Measurements from ENCODE around the gene CMKLR1. TPM values are rescaled to one million over a fixed set of nuclear protein-coding genes. Genes with fewer than 3 reads are reported as not detected.

CMKLR1 gene
- total RNA-seq, 1 donor from 2014 or later = 6.4 TPM

DNA sequence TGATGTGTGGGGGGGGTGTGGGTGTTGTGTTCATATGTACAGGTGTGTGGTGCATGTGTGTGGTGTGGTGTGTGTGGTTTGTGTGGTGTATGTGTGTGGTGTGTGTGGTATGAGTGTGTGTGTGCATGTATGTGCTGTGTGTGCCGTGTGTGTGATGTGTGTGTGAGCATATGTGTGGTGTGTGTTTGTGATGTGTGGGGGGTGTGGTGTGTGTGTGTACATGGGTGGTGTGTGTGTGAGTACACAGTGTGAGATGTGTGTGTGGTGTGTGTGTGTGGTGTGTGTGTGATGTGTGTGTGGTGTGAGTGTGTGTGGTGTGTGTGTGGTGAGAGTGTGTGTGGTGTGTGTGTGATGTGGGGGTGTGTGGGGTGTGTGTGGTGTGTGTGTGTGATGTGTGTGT lies 24.5 kb upstream of the CMKLR1 start:
- ATAC-seq (no peak), DNase-seq (no peak)
- intact Hi-C loops (cut with micrococcal nuclease) = no loop called here

DNA sequence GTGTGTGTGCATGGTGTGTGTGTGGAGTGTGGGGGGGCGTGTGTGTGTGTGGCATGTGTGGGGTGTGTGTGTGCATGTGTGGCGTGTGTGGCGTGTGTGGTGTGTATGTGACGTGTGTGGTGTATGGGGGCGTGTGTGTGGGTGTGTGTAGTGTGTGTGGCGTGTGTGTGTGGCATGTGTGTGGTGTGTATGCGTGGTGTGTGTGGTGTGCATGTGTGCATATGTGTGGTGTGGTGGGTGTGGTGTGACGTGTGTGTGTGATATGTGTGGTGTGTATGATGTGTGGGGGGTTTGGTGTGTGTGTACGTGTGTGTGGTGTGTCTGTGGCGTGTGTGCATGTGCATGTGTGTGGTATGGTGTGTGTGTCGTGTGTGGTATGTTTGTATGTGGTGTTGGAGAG lies 24.1 kb upstream of the CMKLR1 start:
- intact Hi-C loops (cut with micrococcal nuclease) = no loop called here
- DNase-seq = no peak
- ATAC-seq = no peak

DNA sequence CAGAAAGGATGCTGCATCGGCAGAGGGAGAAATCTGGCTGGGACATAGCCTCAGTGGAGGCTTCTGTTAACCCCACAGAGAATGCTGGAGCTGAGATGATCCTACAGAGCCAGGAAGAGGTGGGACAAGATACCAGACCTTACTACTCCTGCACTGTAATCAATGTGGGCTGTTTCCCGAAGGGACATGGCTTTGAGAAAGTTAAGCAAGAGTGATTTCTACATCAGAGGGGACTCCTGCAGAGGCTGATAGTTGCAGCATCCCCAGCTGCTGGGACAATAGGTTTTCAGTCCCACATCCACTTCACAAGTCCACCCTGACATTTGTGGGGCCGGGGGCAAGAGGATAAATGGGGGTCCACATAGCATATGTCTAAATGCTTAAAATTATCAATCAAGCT lies 22.5 kb upstream of the CMKLR1 start:
- ATAC-seq (no peak), DNase-seq (no peak)
- intact Hi-C loops (cut with micrococcal nuclease) = no loop called here

DNA sequence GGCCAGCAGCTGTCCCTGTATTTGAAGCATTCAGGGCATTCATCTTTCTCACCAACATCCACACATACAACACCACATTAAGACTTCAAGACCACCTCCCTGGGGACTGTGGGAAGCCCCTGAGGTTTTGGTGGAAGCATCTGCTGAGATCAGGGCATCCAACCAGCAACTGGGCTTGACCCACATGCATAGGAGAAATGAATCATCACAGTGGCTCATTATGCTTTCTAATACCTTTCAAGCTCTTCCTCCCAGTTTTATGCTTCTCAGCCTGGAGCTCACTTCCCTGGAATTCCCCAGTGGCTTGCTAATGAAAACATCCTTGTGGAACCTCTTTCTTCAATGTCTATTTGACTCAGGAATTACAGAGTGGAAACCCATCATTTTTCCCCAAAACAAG lies 21.4 kb upstream of the CMKLR1 start:
- intact Hi-C loops (cut with micrococcal nuclease) = no loop called here
- no peak for ATAC-seq
- DNase-seq = no peak

DNA sequence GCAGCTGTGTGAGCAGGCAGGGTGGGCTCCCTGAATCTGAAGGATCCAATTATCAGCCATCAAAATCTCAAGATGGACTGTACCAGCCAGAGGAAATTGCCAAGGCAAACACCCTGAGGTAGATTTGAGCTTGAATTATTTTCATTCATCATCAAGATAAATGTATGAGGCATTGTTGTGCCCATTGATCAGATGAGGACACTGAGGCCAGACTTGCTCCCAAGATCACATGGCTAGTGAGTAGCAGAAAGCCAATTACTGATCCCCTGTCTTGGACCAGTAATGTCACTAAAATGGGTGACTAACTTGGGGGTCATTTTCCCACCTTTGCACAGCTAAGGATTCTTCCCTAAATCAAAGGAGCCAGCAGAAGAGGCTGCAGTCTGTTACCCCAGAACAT lies 20.9 kb upstream of the CMKLR1 start:
- no peak for DNase-seq
- ATAC-seq = no peak
- intact Hi-C loops (cut with micrococcal nuclease) = no loop called here

DNA sequence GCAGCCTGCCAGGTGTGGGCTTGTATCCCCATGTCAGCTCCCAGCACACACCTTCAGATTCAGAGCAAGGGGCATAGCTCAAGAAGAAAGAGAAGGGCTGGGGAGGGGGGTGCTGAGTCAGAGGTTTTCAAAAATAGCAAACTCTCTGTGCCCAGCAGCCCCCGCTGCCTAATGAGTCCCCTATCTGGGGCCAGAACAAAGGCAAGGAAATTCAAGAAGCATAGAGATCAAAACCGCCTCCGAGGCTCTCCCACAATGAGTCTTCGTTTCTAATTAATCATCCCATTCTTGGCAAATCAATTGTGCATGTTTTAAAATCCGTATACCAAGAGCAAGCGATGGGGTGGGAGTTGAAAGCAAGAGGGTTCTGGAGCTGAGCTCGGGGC lies 19.5 kb upstream of the CMKLR1 start:
- DNase-seq (no peak), ATAC-seq (no peak)
- intact Hi-C loops (cut with micrococcal nuclease) = no loop called here

DNA sequence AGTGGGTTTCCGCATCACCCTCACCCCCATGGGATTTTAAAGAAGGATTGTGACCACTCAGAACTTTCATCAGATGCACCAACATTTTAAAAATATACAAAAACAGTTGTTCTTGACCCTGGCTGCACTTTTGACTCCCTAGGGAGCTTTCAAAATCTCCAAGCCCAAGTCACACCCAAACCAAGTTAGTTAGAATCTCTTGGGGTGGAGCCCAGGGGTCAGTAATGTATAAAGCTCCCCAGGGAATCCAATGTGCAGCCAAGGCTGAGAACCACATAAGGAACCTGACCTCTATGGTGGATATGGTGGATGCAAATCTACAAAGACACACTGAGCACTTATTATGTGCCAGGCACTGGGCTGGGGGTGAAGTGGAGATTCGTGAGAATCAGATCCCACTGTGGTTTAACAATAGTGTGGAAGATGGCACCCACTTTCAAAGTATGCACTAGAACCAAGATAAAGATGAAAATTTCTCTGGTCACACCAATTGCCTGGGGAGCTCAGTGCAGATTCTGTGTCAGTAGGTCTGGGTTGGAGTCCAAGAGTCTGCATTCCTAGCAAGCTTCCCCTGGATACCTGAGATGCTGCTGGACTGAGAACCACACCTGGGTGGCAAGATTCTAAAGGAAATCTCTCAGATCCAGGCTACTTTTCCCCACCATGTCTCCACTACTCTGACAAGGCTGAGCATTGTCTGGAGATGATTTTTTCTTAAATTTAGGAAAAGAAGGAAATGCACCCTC lies 18.9 kb upstream of the CMKLR1 start:
- ATAC-seq = no peak
- no peak for DNase-seq
- intact Hi-C loops (cut with micrococcal nuclease) = no loop called here

DNA sequence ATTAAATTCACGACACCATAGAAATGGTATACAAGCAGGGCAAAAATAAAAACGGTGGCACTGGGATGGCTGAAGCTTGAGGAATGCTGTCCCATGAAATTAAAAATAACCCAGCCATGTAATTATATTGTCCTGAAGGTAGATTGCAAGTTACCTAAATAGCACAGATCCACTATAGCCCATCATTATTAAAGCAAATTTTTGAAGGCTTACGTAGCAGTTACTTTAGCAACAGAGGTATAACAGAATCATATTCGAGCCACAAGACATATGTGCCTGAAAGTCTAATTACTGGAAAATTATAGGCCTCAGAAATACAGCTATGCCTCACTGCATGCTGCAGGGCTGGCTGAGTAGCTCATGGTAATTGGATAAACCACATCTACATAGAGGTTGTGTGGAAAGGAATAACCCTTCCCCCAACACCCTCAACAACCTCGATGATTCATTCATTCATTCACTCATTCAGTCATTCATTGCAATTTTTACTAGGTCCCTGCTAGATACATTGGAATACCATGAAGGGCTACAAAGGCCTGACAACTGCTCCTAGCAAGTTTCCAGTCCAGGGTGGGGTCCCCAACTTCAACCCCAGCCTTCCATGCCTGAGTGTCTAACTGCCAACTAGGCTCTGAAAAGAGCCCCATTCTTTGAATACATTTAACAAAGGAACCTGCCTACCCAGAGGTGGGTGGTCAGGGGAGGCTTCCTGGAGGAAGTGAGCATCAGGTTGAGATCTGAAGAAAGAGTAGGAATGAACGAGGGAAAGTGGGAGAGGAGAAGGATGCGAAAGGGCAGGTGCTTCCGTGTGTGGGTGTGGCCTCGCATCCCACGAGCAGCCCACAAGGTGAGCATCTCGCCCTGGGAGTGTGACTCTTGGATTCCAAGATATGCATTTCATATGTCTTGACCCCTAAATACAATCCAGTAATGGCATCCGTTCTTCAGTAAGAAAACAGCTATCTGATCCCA lies 18.0 kb upstream of the CMKLR1 start:
- ATAC-seq (no peak), DNase-seq (no peak)
- intact Hi-C loops (cut with micrococcal nuclease) = no loop called here

DNA sequence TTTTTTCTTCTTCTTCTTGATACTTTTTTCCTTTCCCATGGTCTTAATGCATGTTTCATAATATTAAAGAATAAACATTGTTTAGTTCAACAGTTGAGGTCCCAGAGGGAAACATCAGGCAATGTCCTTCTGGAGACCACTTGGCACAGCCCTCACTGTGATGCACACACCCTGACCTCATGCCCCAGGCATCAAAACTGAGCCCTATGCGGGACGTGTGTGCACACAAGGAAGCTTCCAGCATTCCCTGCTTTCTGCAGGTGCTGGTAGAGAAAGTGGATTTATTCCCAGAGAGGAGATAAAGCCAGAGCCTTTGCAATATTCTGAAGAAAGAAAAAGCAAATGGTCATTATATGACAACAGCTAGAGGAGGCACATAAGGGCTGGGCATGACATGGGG lies 16.0 kb upstream of the CMKLR1 start:
- intact Hi-C loops (cut with micrococcal nuclease) = no loop called here
- no peak for DNase-seq
- no peak for ATAC-seq

DNA sequence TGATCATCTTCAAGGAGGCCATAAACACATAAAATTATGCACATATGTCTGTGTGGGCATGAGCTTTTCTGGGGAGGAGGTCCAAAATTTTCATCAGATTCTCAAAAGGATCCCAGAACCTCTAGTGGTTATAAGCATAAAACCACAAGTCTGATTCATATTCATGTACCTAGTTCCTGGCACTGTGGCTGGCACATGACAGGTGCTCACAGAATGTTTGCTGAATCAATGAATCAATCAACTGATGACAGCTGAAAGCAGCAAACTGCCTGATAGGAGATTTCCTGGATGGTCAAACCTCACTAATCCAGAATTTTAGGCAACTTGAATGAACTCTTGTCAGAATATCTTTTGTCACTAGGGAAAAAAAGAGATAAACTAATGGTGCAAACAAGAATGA lies 13.5 kb upstream of the CMKLR1 start:
- ATAC-seq (no peak), DNase-seq (no peak)
- intact Hi-C loops (cut with micrococcal nuclease) = no loop called here

DNA sequence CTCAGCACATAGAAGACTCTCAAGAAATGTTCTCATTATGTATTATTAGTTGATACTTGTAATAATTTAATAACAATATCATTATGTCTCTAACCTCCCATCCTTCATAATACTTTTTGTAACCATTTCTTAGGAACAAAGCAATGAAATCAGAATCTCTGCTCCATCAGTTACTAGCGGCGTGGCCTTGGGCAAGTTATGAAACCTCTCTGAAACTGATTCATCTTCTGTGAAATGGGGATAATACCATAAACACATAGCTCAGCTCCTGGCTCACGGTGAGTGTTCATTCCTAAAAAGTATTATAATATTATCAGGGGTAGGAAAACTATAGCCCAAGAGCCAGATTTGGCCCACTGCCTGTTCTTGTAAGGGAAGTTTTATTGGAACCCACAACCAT lies 11.4 kb upstream of the CMKLR1 start:
- no peak for ATAC-seq
- intact Hi-C loops (cut with micrococcal nuclease) = no loop called here
- DNase-seq = no peak

DNA sequence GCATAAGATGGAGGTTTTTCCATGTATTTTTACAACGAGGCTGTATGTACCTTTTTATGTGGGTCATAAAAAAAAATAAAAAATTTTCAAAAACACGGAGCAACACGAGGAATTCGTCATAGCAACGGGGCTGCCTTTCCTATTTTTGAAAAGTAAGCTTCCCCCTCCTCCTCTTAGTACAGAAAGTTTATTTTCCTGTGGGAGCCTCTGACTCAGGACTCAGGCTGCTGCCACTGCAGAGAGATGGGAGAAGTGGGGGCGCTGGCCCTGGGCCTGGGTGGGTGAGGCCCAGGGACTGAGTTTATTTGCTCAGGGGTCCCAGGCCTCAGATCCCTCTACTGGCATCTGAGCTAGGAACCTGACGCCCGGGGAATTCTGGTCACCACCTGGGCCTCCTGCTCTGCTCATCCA lies 10.2 kb upstream of the CMKLR1 start:
- DNase-seq (no peak), ATAC-seq (peak; percentile 30)
- intact Hi-C loops (cut with micrococcal nuclease) = no loop called here

DNA sequence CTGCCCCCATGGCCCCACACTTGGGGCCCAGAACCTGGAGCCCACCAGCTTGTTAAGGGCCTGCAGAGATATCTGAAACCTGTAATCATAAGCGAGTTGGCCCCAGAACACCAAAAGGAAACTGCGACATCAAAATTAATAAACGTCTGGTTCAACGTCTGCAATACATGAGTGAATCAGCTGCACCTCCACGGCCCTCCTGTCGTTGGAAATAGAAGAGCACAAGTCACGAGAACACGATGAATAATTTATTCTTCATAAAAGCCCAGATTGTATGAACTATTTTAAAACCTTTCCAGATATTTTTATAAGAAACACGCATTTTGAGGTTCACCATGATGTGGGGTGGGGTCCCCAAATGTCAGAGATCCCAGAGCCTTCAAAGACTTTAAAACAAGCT lies 9.7 kb upstream of the CMKLR1 start:
- intact Hi-C loops (cut with micrococcal nuclease) = no loop called here
- ATAC-seq (no peak), DNase-seq (no peak)

DNA sequence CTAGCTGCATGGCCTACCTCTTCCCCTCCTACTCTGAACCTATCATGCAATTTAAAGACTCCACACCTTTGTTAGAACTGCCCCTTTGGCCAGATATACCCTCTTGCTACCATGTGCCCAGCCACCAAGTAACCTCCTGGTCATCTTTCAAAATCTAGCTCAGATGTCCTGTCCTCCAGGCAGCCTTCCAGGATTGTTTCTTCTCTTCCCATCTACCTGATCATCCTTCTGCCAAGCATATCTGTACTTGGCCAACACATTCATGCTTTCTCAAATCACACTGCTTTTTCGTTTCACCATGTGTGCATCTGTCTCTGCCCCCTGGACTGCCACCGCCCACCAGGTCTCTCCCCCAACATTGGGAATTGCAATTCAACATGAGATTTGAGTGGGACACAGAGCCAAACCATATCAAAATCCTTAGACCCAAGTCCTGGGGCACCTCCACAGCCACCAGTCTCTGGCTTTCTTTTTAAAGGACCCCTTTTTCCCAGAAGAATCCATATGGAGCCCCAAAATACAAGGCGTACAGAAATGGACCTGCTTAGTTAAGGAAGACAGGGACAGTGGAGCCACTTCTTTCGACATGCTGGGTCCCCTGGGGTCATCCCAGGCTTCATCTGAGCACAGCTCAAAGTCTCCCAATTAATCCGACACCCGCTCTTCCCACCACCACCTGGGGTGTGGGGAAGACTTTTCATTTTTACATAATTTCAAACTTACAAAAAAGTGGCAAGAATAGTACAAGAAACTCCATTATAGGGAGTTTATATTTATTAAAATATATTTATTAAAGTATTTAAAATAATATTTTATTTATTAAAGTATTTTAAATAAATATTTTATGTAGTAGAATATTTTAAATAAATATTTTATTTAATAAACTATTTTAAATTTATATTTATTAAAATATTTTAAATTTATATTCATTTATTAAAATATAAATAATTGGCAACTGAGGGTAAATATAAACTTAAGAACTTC lies 7.9 kb upstream of the CMKLR1 start:
- intact Hi-C loops (cut with micrococcal nuclease) = no loop called here
- DNase-seq (no peak), ATAC-seq (no peak)

DNA sequence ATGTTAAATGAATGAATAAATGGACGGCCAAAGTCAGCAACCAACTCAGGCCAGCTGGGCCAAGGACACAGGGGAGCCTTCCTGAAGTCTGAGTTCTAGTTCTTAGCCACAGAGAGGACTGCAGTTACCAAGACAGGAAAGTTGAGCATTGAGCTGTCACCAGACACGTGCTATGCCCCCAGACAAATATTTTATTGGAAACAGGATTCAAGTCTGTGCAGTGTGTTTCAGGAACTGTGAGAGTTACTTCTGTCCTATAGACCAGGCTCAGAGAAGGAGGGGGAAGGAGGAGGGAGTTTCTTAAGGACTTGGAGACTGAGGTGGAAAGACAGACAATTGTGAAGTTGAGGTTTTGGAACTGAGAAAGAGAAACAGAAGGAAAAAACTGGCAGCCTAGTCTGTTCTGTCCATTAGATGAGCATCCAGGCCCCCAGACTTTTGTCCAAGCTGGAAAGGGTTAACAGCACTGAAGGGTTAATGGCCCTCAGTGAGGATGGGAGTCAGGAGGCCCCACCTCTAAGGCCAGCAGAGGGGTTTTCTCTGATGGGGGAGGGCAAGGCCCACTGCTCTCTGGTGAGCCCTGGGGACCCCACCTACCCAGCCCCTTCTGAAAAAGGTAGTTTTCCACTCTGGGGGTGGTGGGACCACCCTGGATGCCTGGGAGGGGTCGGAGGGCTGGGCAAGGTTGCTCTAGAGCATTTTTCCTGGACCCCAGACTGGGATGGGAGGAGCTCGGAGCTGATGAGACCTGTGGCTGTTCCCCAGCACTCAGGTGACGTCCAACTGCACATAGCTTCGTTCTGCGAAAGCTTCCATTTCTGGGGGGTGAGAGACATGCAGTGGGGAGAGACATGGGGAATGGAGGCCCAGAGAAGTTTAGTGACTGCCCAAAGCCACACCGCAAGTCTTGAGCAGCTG lies 6.9 kb upstream of the CMKLR1 start:
- intact Hi-C loops (cut with micrococcal nuclease) = no loop called here
- ATAC-seq = no peak

DNA sequence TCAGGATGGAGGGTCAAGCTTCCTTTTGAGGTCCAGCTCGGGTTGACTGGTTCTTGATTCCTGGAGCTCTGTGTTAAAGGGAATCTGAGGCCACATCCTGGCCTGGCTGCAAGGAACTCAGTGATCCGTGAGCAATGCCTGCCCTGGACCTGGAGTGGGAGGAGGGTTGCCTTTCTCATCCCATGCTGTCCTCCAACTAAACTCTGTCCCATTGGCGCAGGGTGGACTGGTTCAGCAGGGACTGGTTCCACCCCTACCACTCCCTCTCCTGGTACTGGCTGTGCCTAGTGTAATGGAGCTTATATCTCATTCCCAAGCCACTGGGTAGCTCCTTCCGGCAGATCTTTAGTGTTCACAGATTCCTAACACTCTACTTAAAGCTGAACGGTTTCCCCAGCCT lies 3.9 kb upstream of the CMKLR1 start:
- ATAC-seq (no peak), DNase-seq (no peak)
- intact Hi-C loops (cut with micrococcal nuclease) = no loop called here

More for the DNA sequence above, 6.9 kb upstream of the CMKLR1 start:
- no peak for DNase-seq

DNA sequence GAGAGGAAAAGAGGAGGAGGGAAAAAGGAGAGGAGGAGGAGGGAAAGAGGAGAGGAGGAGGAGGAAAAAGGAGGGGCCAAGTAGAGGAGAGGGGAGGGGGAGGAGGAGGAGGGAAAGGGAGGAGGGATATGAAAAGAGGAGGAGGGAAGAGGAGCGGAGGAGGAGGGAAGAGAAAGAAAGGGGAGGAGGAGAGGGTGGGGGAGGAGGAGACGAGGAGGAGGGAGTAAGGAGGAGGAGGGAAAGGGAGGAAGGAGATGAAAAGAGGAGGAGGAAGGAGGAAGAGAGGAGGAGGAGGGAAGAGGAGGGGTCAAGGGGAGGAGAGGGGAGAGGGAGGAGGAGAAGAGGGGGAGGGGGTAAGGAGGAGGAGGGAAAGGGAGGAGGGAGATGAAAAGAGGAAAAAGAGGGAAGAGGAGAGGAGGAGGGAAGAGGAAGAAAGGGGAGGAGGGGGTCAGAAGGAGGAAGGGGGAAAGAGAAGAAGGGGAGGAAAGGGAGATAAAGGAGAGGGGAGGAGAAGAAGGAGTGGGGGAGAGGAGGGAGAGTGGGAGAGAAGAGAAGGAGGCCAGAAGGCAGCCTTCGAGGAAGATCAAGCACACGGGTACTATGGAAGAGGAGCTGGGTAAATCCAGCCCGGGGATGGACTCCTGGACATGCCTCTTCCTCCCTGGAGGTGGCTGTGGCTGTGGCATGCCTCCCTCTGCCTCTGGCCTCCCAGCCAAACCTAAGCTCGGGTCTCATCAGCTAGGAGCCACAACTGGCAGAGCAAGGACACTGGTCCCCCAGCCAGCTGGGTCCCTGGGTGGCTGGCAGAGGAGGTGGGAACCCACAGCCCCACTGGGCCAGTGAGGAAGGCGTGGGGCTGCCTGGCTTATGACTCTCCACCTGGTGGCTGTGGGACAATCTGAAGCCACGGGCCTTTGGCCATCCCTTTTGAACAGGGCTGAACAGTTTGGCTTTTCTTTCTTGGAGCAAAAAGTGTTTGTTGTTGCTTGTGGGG lies 3.0 kb upstream of the CMKLR1 start:
- ATAC-seq = no peak
- intact Hi-C loops (cut with micrococcal nuclease) = no loop called here
- no peak for DNase-seq
